Astrocyte of the cerebellum (primary cell): ENCODE results near the gene SKAP2.

Source experiments
- DNase-seq: peaks from one replicate; pipeline ENCODE4 v3.0.0-alpha.2; 2011; ENCODE audit warnings: low read depth
- H3K4me3 ChIP-seq: 2 replicates; pipeline ENCODE4 v1.5.1; 2011; ENCODE audit warnings: mild to moderate bottlenecking, low read depth, low read length, moderate library complexity
- in situ Hi-C: cut with HindIII; loops from 2 replicates; pipeline ENCODE4 v1.10.0; 2017; ENCODE audit warnings: low sequenced_read_pairs
- TF ChIP-seq, protein P1 (sequence below): IDR thresholded peaks from 2 replicates; pipeline ENCODE4 v1.5.1; 2012; ENCODE audit warnings: low read length, low read depth, moderate library complexity, mild to moderate bottlenecking; ENCODE audit errors: missing control alignments

SKAP2 gene

DNA sequence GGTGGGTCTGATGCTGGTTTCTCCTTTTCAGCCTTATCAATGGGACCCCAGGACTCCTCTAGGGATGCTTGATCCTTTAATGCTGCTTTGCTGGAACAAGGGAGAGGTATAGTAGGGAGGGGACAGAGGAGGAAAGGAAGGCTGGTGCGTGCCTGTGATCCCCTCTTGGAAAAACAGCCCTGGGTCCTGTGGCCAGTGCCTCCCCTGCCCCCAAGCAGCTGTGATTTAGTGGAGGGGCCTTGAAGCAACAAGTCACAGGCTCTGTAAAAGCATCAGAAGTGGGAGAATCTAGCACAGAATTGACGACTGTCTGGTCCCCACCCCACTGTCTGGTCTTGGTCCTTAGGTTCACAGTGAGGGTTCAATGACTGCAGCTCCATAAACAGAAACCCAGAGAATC, 237.7 kb downstream of the SKAP2 start:
- in situ Hi-C loops = no loop called here
- no peak overlapping the region for H3K4me3 ChIP-seq
- no peak for DNase-seq
- TF ChIP-seq, protein P1, sequence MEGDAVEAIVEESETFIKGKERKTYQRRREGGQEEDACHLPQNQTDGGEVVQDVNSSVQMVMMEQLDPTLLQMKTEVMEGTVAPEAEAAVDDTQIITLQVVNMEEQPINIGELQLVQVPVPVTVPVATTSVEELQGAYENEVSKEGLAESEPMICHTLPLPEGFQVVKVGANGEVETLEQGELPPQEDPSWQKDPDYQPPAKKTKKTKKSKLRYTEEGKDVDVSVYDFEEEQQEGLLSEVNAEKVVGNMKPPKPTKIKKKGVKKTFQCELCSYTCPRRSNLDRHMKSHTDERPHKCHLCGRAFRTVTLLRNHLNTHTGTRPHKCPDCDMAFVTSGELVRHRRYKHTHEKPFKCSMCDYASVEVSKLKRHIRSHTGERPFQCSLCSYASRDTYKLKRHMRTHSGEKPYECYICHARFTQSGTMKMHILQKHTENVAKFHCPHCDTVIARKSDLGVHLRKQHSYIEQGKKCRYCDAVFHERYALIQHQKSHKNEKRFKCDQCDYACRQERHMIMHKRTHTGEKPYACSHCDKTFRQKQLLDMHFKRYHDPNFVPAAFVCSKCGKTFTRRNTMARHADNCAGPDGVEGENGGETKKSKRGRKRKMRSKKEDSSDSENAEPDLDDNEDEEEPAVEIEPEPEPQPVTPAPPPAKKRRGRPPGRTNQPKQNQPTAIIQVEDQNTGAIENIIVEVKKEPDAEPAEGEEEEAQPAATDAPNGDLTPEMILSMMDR = no peak

GRCh38 chr7:26626156-26626555, 238.2 kb downstream of the SKAP2 start:
- no peak overlapping the region for H3K4me3 ChIP-seq
- in situ Hi-C loops = no loop called here
- DNase-seq = no peak
- TF ChIP-seq, protein P1 = no peak

DNA sequence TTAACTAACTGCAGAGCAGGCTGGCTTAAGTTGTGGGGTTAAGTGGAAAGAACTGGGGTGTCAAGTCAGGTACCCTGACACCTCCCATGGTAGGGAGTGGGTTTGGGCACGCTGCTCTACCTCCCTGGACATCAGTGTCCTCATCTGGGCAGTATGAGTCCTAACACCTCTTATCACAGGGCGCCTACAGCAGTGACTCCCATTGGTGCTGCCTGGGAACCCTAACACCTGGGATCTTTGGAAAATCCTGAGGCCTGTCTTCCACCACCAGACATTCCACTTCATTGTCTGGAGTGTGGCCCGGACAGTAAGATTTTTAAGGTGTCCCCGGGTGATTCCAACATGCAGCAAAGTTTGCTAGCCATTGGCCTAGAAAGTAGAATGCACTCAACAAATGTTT, 239.1 kb downstream of the SKAP2 start:
- TF ChIP-seq, protein P1 = no peak
- no peak for DNase-seq
- in situ Hi-C loops = no loop called here
- H3K4me3 ChIP-seq = no peak overlapping the region

DNA sequence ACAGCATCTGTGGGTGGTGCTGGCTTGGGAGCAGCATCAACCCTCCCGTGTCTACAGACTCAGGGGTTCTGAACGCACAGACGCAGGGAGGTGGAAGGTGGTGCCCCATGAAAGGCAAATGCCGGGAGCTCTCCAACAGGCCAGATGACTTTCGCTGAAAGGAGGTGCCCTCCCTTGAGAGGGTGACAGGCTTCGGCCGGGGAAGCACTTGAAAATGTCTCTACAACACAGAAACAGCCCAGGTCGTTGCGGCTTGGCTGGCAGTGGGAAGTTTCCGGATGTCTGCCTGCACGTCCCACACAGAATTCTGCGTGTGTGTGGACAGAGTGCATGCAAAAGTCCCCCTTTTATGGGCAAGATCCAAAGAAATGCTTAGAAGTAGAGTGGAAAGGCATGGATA, 239.6 kb downstream of the SKAP2 start:
- in situ Hi-C loops = no loop called here
- H3K4me3 ChIP-seq = no peak overlapping the region
- TF ChIP-seq, protein P1 = no peak
- no peak for DNase-seq

GRCh38 chr7:26624431-26624830, 240.0 kb downstream of the SKAP2 start:
- no peak for DNase-seq
- in situ Hi-C loops = no loop called here
- TF ChIP-seq, protein P1 = no peak
- H3K4me3 ChIP-seq = no peak overlapping the region

GRCh38 chr7:26620352-26620751, 244.0 kb downstream of the SKAP2 start:
- TF ChIP-seq, protein P1 = no peak
- H3K4me3 ChIP-seq = no peak overlapping the region
- no peak for DNase-seq
- in situ Hi-C loops = no loop called here
